GM12874 (cell line): ENCODE measurements around the gene PCDH10.

ENCODE experiments used
- CTCF ChIP-seq: IDR thresholded peaks from 2 replicates; pipeline ENCODE4 v1.5.1; 2011; ENCODE audit warnings: low read depth, mild to moderate bottlenecking, control low read depth, low read length, moderate library complexity; ENCODE audit not compliant: insufficient read depth

The PCDH10 gene

GRCh38 chr4:133130171-133130570 is 18.9 kb upstream of the PCDH10 start:
- TF ChIP-seq CTCF = no peak

- no peak for TF ChIP-seq CTCF
These were observed 17.1 kb upstream of the PCDH10 start for GRCh38 chr4:133131829-133132460.

DNA sequence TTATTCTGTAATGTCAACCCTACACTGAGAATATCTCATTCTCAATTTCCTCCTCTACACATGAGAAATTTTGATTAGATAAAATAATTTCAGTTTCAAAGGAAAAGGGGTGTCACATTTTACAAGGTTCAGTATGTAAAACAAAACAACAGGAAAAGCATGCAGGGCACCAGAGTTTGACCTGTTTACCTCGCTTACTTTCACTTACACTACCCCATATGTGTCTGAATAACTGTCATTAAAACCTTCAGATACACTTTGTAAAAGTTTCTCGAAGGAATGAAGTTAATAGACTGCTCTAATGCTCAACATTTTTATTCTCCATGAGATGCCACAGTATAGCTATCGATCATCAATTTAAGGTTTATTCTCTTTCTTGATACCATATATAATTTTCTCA is 12.3 kb upstream of the PCDH10 start:
- TF ChIP-seq CTCF = no peak

DNA sequence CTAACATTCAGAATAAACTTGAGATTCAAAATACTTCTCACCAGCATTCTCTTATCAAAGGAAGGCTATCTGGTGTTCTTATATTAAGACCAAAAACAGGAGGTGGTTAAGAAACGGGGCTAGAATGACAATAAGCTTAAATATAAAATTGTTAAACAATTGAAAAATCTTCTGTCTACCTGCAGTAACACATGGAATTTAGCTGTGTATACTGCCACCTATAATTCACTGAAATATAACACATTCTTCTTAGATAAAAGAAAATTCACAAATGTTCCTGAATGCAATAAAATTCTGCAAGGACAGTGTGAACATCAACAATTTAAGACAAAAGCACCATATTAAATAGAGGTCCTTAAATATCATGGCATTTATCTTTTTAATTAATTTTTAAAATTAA is 11.5 kb upstream of the PCDH10 start:
- no peak for TF ChIP-seq CTCF

DNA sequence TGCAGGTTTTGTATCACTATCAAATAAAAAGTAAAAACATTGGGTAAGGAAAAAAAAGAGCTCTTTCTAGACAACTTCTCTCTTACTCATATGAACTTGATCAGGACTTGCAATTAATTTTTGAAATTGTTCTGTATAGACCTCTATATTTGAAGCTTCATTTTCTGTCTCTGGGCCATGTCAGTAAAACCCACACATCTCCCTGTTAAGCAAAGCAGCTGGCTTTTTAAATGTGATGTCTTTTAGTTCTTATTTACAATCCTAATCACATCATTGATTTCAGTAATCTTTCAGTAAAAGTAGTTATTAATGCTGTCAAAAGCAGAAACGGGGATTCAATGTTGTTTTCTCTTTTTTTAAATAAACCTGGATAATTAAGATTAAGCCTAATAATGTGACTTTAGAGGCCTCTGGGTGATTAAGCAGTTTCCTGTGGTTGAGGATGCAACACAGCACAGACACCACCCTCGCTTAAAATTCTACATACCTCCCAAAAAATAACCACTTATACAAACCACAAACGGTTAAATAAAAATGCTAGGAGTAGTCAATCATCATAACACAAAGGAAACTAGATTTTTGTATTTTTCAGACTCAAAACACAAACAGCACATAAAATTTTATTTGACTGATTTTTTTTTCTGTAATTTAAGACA is 5.2 kb upstream of the PCDH10 start:
- TF ChIP-seq CTCF = no peak

DNA sequence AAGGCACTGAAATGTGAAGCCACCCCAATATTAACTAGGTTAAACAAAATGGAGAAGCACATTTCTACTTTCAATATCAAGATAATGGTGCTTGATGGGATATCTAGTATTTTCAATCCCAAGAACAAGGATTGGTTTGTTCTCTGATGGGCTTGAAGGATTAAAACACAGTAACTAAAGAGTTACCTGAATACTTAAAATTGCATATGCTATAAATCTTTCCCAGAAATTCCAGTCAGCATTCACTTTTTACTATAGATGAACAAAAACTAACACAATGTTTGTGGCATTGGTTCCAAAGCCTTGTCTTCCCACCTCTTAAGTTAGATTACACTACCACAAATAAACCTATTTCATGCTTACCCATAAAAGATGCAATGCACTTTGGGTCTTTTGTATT is 3.9 kb upstream of the PCDH10 start:
- TF ChIP-seq CTCF = no peak

DNA sequence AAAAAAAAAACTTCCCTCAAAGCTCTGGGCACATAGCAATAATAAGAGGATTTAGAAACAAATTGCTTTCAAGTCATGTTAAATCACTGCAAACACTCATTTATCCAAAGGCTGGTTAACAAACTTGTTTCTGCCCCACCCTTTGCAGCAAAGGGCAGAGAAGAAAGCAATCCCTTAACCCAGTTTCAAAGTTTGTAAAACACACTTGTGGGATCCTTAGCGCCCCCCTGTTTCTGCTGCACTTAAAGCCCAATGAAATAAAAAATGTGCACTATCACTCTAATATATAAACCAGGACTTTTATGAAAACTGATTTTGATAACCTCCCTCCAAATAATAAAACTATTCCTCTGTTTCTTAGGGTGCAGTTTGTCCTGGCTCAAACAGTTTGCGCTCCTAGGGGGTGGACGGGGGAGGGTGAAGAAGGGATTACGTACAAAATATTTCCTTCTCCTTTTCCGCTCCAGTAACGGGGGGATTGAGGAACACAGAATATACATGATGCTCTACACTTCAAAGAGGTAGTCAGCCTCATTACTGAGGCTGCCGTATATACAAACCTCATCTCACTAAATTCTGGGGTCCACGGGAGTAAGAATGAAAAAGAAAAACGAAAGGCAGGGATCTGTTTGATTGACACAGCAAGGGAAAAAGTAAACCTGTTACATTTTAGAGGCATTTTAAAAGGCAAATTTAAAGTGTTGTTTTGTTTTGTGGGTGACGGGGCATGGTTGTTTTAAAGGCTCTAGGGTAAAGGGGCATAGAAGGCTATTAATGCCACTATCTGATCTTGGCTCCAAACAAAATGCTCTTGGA is 3.1 kb upstream of the PCDH10 start:
- no peak for TF ChIP-seq CTCF
